Measurements from ENCODE around the gene TMEM200B. TPM values are rescaled to one million over a fixed set of nuclear protein-coding genes. Genes with fewer than 3 reads are reported as not detected.
"Not testable (repeated sequence)": the region's sequence is repeated elsewhere in the genome, so short reads cannot be mapped to it uniquely, and the experiment has no call there.

TMEM200B gene
- polyA plus RNA-seq, 2 of the 4 experiments (the other 2 are of a cell fraction) = 0.08 to 0.37 TPM

GRCh38 chr1:29094433-29094832 is 29.3 kb downstream of the TMEM200B start:
- Histone ChIP-seq H3K4me3 (no peak overlapping the region), H3K4me2 (no peak overlapping the region), H3K4me1 (no peaks in the 10 kb centered on the region), H3K27ac (no peak overlapping the region), H3K9me3 (no peaks in the 10 kb centered on the region)
- whole genome bisulfite sequencing (ENCODE audit: missing lambda C conversion rate) = 81% methylated on average over 3 of the region's 3 CpGs
- POLR2A ChIA-PET = no interaction called here
- no peak for DNase-seq (ENCODE audit: low read depth in 1 of 2, low spot score in 1 of 2)
- CTCF ChIA-PET = no interaction called here
- TF ChIP-seq HES2 (IDR thresholded peaks at IDR 0.05) (no peak), RCOR1 (IDR thresholded peaks at IDR 0.05; ENCODE audit: low read depth, low read length) (no peak), FOXS1 (CRISPR knock-in tag; IDR thresholded peaks at IDR 0.05) (no peak), MAZ (IDR thresholded peaks at IDR 0.05; ENCODE audit: borderline replicate concordance, low read depth, low read length) (no peak), SMC3 (IDR thresholded peaks at IDR 0.05) (no peak), NPAS2 (CRISPR knock-in tag; IDR thresholded peaks at IDR 0.05; ENCODE audit: borderline replicate concordance) (no peak), MAFK (IDR thresholded peaks at IDR 0.05; ENCODE audit: partially characterized antibody) (no peak), POLR2AphosphoS2 (conservative IDR thresholded peaks at IDR 0.05; ENCODE audit: low read length) (no peak), JUNB (IDR thresholded peaks at IDR 0.05) (no peak), SREBF2 (IDR thresholded peaks at IDR 0.05) (no peak), ESRRA (IDR thresholded peaks at IDR 0.05; ENCODE audit: borderline replicate concordance, low read length) (no peak)
- no peak for ATAC-seq
- no peak for FAIRE-seq

DNA sequence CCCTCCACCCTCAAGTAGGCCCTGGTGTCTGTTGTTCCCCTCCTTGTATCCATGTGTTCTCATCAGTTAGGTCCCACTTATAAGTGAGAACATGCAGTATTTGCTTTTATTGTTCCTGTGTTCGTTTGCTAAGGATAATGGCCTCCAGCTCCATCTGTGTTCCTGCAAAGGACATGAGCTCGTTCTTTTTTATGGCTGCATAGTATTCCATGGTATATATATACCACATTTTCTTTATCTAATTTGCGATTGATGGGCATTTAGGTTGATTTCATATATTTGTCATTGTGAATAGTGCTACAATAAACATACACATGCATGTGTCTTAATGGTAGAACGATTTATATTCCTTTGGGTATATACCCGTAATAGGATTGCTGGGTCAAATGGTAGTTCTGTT is 31.0 kb downstream of the TMEM200B start:
- H3K4me1 ChIP-seq; FAIRE-seq; H3K4me3 ChIP-seq; ATAC-seq; H3K9me3 ChIP-seq; DNase-seq (ENCODE audit: low read depth in 1 of 2, low spot score in 1 of 2); H3K4me2 ChIP-seq; H3K27ac ChIP-seq; POLR2A ChIA-PET; CTCF ChIA-PET: not testable (repeated sequence)
- 53% methylated on average over 5 of the region's 5 CpGs for WGBS (ENCODE audit: missing lambda C conversion rate)

DNA sequence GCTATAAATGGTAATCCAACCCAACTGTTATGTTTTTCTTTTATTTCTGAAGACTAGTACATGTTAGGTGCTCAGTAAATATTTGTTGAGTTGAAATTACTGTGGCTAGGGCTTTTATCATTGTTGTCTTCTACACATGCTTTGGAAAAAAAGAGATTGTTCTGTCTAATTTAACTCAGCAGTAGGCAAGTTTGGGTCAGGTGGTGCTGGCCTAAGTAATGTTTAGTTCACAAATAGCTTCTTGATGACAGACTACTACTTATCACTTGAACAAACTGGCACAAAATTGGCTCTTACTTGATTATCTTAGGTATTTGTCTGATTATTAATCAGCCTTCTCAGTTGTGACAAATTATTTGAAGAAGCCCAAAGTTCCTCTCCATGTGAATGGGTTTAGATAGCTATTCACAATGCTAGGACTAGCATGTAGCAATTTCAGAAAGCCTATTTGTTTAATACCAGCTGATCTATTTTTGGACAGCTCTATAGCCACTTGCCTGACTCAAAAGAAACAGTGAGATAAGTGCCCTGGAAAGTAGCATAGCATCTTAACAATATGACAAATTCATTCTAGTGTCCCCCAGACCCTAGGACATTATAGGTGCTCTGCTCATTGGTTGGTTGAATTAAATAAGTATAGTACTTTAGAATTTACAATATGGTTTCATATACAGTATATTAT is 32.6 kb downstream of the TMEM200B start:
- Histone ChIP-seq H3K4me2 (no peak overlapping the region), H3K4me3 (no peak overlapping the region), H3K4me1 (no peaks in the 10 kb centered on the region), H3K27ac (no peak overlapping the region), H3K9me3 (no peaks in the 10 kb centered on the region)
- TF ChIP-seq RARB (CRISPR knock-in tag; IDR thresholded peaks at IDR 0.05) = no peak
- TF ChIP-seq, protein P1, sequence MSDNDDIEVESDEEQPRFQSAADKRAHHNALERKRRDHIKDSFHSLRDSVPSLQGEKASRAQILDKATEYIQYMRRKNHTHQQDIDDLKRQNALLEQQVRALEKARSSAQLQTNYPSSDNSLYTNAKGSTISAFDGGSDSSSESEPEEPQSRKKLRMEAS (IDR thresholded peaks at IDR 0.05) = no peak
- TF ChIP-seq CHD2 (IDR thresholded peaks at IDR 0.05; ENCODE audit: low read length, partially characterized antibody) = no peak
- TF ChIP-seq HOXB13 (CRISPR knock-in tag; IDR thresholded peaks at IDR 0.05; ENCODE audit: low read depth) = no peak
- TF ChIP-seq HES2 (IDR thresholded peaks at IDR 0.05) = no peak
- TF ChIP-seq FOXS1 (CRISPR knock-in tag; IDR thresholded peaks at IDR 0.05) = no peak
- no peak for TF ChIP-seq RCOR1 (IDR thresholded peaks at IDR 0.05; ENCODE audit: low read depth, low read length)
- TF ChIP-seq RNF2 (IDR thresholded peaks at IDR 0.05; ENCODE audit: borderline replicate concordance, low read depth) = no peak
- no peak for TF ChIP-seq SMC3 (IDR thresholded peaks at IDR 0.05)
- TF ChIP-seq, protein P2, sequence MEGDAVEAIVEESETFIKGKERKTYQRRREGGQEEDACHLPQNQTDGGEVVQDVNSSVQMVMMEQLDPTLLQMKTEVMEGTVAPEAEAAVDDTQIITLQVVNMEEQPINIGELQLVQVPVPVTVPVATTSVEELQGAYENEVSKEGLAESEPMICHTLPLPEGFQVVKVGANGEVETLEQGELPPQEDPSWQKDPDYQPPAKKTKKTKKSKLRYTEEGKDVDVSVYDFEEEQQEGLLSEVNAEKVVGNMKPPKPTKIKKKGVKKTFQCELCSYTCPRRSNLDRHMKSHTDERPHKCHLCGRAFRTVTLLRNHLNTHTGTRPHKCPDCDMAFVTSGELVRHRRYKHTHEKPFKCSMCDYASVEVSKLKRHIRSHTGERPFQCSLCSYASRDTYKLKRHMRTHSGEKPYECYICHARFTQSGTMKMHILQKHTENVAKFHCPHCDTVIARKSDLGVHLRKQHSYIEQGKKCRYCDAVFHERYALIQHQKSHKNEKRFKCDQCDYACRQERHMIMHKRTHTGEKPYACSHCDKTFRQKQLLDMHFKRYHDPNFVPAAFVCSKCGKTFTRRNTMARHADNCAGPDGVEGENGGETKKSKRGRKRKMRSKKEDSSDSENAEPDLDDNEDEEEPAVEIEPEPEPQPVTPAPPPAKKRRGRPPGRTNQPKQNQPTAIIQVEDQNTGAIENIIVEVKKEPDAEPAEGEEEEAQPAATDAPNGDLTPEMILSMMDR (IDR thresholded peaks at IDR 0.05) = no peak
- TF ChIP-seq, protein P3, sequence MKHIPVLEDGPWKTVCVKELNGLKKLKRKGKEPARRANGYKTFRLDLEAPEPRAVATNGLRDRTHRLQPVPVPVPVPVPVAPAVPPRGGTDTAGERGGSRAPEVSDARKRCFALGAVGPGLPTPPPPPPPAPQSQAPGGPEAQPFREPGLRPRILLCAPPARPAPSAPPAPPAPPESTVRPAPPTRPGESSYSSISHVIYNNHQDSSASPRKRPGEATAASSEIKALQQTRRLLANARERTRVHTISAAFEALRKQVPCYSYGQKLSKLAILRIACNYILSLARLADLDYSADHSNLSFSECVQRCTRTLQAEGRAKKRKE (CRISPR knock-in tag; IDR thresholded peaks at IDR 0.05; ENCODE audit: low read depth) = no peak
- TF ChIP-seq POLR2AphosphoS2 (conservative IDR thresholded peaks at IDR 0.05; ENCODE audit: low read length) = no peak
- no peak for TF ChIP-seq ZSCAN20 (CRISPR knock-in tag; IDR thresholded peaks at IDR 0.05)
- TF ChIP-seq ZC3H11A (IDR thresholded peaks at IDR 0.05) = no peak
- TF ChIP-seq NFE2L2 (conservative IDR thresholded peaks at IDR 0.05; ENCODE audit: low read length) = no peak
- FAIRE-seq (no peak), DNase-seq (ENCODE audit: low read depth in 1 of 2, low spot score in 1 of 2) (no peak), ATAC-seq (no peak)
- ChIA-PET CTCF (no interaction called here), POLR2A (no interaction called here)

Data from A549 (cell line).